Fibroblast of upper back skin (primary cell): ENCODE measurements around the gene DYNLL1.
"Not testable (repeated sequence)": the region's sequence is repeated elsewhere in the genome, so short reads cannot be mapped to it uniquely, and the experiment has no call there.

ENCODE experiments used
- DNase-seq: peaks from one replicate; pipeline ENCODE4 v3.0.0-alpha.2; 2013

DYNLL1 gene

DNA sequence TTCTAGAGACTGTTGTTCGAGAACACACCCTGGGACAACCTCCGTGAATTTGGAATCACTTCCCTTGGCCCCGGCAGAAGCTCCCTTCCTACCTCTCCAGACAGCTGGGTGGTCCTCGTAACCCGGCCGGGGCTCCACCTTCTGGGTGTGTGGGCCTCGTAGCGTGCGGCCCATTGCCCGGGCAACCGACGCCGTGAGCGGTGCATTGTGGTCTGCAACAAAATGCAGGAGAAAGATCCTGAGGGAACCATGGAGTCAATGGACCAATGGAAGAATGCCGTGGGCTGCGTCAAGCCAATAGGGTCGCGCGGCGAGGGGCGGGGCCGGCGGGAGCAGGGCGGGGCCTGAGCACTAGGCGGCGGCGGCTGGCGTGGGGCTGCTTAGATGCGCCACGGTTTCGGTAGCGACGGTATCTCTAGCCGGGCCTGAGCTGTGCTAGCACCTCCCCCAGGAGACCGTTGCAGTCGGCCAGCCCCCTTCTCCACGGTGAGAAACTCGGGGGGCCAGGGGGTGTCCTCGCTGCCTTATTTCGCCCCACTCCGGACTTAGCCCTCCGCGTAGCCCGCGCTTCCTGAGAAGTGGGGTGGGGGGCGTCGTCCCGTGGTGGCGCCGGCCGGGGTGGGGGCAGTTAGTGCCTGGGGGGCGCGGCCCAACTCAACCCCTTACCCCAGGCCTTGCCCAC lies at the start of gene DYNLL1:
Gene DYNLL1, plus strand, starts transcription at position 383 of the 682 bp plus-strand sequence. CDS start 309 bp downstream, outside the sequence.
- DNase-seq: peak; percentile 96

DNA sequence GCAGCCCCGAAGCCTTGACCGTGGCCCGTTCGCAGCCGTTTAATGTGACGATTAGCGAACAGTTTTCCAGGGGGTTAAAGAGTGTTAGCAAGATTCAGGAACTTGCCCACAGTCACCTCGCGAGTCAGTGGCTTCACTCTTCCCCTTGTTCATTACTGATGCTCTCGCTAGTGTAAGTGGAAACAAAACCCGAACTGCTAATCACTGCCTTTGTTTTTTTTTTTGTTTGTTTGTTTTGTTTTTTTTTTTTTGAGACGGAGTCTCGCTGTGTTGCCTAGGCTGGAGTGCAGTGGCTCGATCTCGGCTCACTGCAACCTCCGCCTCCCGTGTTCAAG lies 49.1 kb upstream of the DYNLL1 start:
- not testable (repeated sequence) for DNase-seq

- no peak for DNase-seq
These were observed 47.9 kb upstream of the DYNLL1 start for GRCh38 chr12:120447992-120448391.

GRCh38 chr12:120452524-120452923 lies 43.4 kb upstream of the DYNLL1 start:
- DNase-seq: not testable (repeated sequence)

GRCh38 chr12:120453060-120453750 lies 42.7 kb upstream of the DYNLL1 start:
- no peak for DNase-seq

GRCh38 chr12:120453977-120454376 lies 41.9 kb upstream of the DYNLL1 start:
- no peak for DNase-seq

DNA sequence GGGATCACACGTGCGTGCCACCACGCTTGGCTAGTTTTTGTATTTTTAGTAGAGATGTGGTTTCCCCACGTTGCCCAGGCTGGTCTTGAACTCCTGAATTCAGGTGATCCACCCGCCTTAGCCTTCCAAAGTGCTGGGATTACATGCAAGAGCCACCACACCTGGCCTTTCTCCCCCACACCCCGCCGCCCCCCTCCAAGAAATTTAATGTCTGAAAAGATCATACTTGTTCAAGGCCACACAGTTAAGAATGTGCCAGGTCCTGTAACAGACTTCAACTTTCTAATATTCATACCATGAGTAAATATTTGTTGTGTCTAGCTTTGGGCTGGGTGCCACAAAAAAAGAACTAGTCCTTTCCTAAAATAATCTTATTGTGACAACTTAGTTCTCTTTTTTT lies 40.6 kb upstream of the DYNLL1 start:
- DNase-seq: no peak

DNA sequence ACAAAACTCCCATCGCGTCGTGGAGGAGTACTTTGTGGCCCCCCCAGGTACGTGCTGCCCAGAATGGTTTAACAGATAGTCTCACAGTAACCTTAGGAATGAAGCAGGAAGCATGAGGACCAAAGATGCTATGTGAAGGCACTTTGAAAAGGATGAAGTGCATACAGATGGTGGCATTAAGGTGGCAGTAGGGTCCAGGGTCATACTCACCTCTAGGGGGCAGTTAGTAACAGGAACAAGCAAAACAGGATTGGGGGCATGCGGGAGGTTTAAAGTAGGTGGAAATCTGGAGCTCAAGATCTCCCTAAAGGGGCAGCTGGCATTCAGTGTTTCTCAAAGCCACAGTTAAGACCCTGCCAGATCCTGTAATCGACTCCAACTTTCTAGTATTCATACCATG lies 38.8 kb upstream of the DYNLL1 start:
- no peak for DNase-seq

DNA sequence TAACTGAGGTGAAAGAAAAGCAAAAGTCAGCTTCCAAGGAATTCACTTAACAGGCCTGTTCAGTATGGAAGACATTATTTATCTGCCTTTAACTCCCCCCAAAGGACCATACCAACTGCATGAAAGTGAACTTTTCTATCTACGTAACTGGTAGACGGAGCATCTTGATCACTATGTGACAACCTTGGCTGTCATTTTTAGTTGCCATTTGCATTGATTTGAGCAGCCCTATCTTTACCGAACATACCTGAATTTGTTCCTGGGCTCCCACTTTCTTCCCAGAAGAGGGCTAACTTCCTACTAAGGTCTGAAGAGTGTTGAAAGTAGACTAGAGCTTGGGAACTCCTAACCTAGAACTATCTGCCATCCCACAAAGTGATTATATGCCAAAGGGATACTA lies 35.8 kb upstream of the DYNLL1 start:
- no peak for DNase-seq

DNA sequence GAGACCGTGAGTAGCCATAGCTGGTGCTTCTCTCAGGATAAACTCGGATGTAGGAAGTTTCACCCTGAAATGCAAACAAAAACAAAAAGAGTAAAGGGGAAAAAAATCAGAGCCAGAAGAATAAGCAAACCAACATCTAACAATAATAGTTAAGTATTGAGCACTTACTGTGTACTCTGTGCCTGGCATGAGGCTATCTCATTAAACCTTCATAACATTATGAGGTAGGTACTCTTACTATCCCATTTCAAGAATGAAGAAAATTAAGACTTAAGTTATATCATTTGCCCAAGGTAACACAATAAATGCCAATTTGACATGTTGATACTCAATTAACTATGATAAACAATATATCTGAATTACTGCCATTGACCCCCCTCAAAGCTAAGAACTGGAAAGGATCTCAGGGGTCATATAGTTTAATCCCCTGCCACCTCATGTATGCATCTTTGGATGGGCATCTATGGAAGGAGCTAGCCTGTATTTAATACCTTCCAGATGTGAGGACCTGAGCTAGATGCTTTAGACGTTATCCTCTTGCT lies 33.7 kb upstream of the DYNLL1 start:
- DNase-seq: no peak

- no peak for DNase-seq
These were observed 32.2 kb upstream of the DYNLL1 start for GRCh38 chr12:120463712-120464111.

- no peak for DNase-seq
These were observed 30.2 kb upstream of the DYNLL1 start for GRCh38 chr12:120465756-120466155.

DNA sequence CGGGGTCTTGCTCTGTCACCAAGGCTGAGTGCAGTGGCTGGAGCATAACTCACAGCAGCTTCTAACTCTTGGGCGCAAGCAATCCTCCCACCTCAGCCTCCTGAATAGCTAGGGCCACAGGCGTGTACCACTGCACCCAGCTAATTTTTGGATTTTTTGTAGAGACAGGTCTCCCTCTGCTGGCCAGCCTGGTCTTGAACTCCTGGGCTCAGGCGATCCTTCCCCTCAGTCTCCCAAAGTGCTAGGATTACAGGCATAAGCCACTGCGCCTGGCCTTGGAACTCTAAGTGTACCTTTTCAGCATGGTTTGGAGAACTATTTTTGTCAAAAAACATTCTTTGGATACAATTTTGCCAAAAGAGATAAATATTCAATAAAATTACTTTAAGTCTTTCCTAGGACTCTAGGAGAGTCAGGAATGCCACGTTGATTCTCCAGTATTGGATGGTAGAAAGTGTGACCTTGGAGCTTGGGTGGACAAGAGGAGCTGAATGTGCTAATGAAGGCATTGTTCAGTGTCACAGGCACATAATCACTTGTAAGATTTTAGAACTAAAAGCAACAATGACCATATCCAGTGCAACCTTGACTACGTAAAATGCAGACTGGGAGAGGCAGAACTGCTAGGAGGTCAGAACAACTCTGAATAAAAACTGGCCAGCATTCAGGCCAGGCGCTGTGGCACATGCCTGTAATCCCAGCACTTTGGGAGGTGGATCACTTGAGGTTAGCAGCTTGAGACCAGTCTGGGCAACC lies 29.2 kb upstream of the DYNLL1 start:
- peak; percentile 37 for DNase-seq

- DNase-seq: no peak
These were observed 28.5 kb upstream of the DYNLL1 start for GRCh38 chr12:120467439-120467838.

DNA sequence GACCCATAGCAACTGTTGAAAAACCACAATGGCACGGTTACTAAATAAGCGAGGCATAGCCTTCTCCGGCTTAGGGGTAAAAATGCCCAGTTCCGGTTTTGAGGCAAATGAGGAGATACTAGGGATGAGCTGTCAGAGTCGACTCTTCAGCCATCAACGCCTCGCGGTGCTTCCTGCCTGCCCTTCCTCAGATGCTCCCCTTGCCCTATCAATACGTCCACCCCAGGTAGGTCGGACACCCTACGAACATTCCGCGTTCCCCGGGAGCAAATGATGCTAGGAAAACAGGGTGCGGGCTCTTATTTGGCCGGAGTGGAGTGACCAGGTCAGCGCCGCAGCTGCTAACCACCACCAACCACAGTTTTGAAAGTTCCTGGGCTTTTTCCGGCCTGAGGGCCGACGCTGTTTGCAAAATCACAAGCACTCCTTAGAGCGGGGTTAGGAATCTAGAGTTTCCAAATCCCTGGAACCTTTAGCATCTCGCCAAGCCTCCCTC lies 27.5 kb upstream of the DYNLL1 start:
- DNase-seq: peak; percentile 18

GRCh38 chr12:120468821-120469449 lies 27.0 kb upstream of the DYNLL1 start:
- peak; percentile 12 for DNase-seq

GRCh38 chr12:120469450-120470149 lies 26.3 kb upstream of the DYNLL1 start, which contains the start of gene SRSF9:
TSS of gene SRSF9 (minus strand) at chr12:120469748. CDS start at chr12:120469609, 139 bp downstream.
- DNase-seq: peak; percentile 96

DNA sequence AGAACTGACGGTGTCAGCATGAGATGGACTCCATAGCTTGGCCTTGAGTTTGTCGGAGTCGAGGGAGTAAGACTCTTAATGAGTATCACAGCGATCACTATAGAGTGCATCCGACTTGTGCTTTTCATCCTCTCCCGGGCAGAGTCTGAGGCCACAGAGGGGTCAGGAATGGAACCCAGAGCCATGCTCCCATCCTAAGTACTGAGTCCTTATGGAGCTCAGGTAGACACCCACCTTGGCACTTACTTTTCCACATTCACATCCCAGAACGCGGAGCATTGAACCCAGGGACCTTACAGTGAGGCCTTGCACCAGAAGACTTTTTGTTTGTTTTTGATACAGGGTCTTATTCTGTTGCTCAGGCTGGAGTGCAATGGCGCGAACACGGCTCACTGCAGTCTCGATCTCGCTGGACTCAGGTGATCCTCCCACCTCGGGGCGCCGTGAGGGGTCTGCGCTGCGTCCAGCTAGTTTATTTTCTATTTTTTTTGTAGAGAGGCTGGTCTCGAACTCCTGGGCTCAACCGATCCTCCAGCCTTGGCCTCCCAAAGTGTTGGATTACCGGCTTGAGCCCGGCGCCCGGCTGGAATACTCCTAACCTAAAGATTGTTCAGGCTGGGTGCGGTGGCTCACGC lies 25.6 kb upstream of the DYNLL1 start:
- no peak for DNase-seq

DNA sequence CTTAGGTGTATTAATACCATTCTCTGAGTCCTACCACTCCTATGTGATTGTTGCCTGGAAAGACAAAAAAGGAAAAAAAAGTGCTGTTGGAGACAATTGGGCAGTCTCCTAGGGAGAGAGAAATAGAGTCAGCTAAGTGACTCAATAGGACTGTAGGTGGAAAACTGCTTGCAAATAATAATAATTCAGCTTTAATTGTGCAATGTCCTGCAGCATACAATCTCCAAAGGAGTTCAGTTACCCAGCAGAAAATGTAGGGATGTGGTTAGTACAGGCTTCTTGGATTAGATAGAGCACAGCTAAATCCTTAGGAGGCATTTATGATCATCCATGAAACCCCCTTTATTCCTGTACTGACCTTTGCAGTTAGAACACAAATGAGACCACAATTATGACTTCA lies 23.4 kb upstream of the DYNLL1 start:
- DNase-seq: no peak

DNA sequence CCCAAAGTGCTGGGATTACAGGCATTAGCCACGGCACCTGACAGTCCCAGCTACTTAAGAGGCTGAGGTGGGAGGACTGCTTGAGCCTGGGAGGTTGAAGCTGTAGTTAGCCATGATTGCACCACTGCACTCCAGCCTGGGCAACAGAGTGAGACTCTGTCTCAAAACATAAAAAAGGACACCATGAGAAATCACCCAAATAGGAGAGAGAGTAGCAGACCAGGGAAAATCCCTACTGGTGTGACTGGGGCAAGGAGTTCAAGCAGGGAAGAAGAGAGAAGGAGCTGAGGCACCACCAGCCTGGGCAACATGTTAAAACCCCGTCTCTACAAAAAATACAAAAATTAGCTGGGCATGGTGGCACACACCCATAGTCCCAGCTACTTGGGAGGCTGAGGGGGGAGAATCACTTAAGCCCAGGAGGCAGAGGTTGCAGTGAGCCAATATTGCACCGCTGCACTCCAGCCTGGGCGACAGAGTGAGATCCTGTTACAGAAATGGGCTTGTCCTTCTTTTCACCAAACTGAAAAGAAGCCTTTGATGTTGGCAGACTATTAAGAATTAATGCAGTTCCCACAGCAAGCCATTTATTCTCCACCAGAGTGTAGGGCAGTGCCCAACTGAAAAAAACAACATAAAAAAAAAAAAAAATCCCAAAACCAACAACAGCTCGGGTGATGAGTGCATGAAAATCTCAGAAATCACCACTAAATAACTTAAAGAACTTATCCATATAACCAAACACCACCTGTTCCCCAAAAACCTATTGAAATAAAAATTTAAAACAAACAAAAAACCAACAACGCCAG lies 21.9 kb upstream of the DYNLL1 start:
- DNase-seq: no peak

GRCh38 chr12:120474616-120474960 lies 21.3 kb upstream of the DYNLL1 start:
- DNase-seq: peak; percentile 73
